Peyer's patch (tissue), 4 donors: ENCODE results near the gene GGTLC3.
"Not testable (repeated sequence)": the region's sequence is repeated elsewhere in the genome, so short reads cannot be mapped to it uniquely, and the experiment has no call there.

ENCODE experiments used
- POLR2A ChIP-seq, 2 donors: fragments of 450-650 bp; IDR thresholded peaks; one replicate each; pipeline ENCODE4 v1.5.1; 2017; ENCODE audit warnings: antibody characterized with exemption in 2 of 2, mild to moderate bottlenecking in 2 of 2, moderate library complexity in 2 of 2
- TF ChIP-seq, protein P1 (sequence below), 6 experiments: fragments of 450-650 bp in 4 of 6; fragments of 200-600 bp in 2 of 6; sonication (generic) in 1 of 6; IDR thresholded peaks; one replicate each; pipeline ENCODE4 v1.5.1; 2017 to 2019; ENCODE audit warnings: antibody characterized with exemption in 6 of 6, mild to moderate bottlenecking in 3 of 6, moderate library complexity in 1 of 6

DNA sequence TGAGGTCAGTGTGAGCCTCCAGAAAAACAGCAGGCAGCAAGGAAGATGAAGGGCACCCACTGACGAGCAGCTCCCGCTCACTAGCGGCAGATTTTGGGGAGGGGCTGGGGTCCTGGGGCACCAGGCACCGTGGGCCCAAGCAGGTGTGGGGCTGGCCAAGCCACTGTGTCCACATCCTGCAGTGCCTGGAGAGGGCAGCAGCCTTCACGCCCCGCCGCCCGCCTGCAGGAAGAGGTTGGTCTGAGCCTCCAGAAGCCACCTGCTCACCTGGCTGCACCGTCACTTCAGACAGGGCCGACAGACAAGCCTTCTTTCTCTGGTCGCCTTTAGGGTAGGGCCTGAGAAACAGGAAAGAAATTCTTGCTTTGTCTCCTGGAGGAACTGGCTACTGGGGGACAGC lies 25.4 kb upstream of the GGTLC3 start:
- not testable (repeated sequence) for TF ChIP-seq POLR2A (IDR thresholded peaks at IDR 0.05)
- TF ChIP-seq, protein P1, sequence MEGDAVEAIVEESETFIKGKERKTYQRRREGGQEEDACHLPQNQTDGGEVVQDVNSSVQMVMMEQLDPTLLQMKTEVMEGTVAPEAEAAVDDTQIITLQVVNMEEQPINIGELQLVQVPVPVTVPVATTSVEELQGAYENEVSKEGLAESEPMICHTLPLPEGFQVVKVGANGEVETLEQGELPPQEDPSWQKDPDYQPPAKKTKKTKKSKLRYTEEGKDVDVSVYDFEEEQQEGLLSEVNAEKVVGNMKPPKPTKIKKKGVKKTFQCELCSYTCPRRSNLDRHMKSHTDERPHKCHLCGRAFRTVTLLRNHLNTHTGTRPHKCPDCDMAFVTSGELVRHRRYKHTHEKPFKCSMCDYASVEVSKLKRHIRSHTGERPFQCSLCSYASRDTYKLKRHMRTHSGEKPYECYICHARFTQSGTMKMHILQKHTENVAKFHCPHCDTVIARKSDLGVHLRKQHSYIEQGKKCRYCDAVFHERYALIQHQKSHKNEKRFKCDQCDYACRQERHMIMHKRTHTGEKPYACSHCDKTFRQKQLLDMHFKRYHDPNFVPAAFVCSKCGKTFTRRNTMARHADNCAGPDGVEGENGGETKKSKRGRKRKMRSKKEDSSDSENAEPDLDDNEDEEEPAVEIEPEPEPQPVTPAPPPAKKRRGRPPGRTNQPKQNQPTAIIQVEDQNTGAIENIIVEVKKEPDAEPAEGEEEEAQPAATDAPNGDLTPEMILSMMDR (IDR thresholded peaks at IDR 0.05): not testable (repeated sequence)
